PC-3 (cell line): Measurements from ENCODE around the gene PKM. TPM values are rescaled to one million over a fixed set of nuclear protein-coding genes. Genes with fewer than 3 reads are reported as not detected.
A peak's percentile ranks its signal among the peaks of the same experiment; 100 is the strongest.

Source experiments
- ATAC-seq: fragments of 200-7000 bp; cut with Tn5 transposase; 2 replicates; pipeline ENCODE4 v1.9.1; 2020; ENCODE audit warnings: mild to moderate bottlenecking, moderate library complexity
- BruUV-seq: library from RNA; stranded (reverse); fragments of 400-500 nt; replicated peaks from 2 replicates; lab custom pipeline; 2021; lab: Mats Ljungman, UMichigan
- CTCF ChIA-PET: fragments of 300-600 bp; sonication (Branson Sonifier 250); formaldehyde crosslinking; loops from one replicate; lab custom pipeline; 2022; ENCODE audit warnings: antibody characterized with exemption; lab: Charles Lee
- POLR2A ChIA-PET: fragments of 300-600 bp; sonication (Branson Sonifier 250); formaldehyde crosslinking; loops from one replicate; lab custom pipeline; 2022; ENCODE audit warnings: antibody characterized with exemption; ENCODE audit not compliant: unreplicated experiment; lab: Charles Lee
- DNase-seq: peaks from one replicate; pipeline ENCODE4 v3.0.0-alpha.2; 2015
- H2AFZ ChIP-seq: fragments of 300-600 bp; sonication (generic); 2 replicates; pipeline ENCODE4 v1.6.0; 2016; ENCODE audit warnings: antibody characterized with exemption, low read length
- H3F3A ChIP-seq: fragments of 300-600 bp; sonication (generic); one replicate; pipeline ENCODE4 v1.6.0; 2017; ENCODE audit warnings: antibody characterized with exemption, low read length, control low read depth, mild to moderate bottlenecking; ENCODE audit not compliant: unreplicated experiment
- H3K27ac ChIP-seq: fragments of 300-600 bp; sonication (generic); 2 replicates; pipeline ENCODE4 v1.5.1; 2016; ENCODE audit warnings: mild to moderate bottlenecking, low read length
- H3K27me3 ChIP-seq: fragments of 300-600 bp; sonication (generic); 2 replicates; pipeline ENCODE4 v1.6.1; 2016; ENCODE audit warnings: low read length, mixed read lengths
- H3K36me3 ChIP-seq: fragments of 300-600 bp; sonication (generic); 2 replicates; pipeline ENCODE4 v1.6.1; 2016; ENCODE audit warnings: low read depth, mixed run types, low read length, mixed read lengths
- H3K4me1 ChIP-seq: fragments of 300-600 bp; sonication (generic); 2 replicates; pipeline ENCODE4 v1.5.1; 2016; ENCODE audit warnings: low read length; ENCODE audit not compliant: insufficient read depth
- H3K4me2 ChIP-seq: fragments of 300-600 bp; sonication (generic); 2 replicates; pipeline ENCODE4 v1.6.0; 2016; ENCODE audit warnings: low read length
- H3K4me3 ChIP-seq: fragments of 300-600 bp; sonication (generic); 2 replicates; pipeline ENCODE4 v1.5.1; 2016; ENCODE audit warnings: mild to moderate bottlenecking, low read length, mixed read lengths
- H3K79me2 ChIP-seq: fragments of 300-600 bp; sonication (generic); 2 replicates; pipeline ENCODE4 v1.6.1; 2017; ENCODE audit warnings: low read length, mixed read lengths
- H3K9ac ChIP-seq: fragments of 300-600 bp; sonication (generic); 2 replicates; pipeline ENCODE4 v1.6.0; 2016; ENCODE audit warnings: mild to moderate bottlenecking, low read length
- H3K9me2 ChIP-seq: fragments of 300-600 bp; sonication (generic); replicated peaks from 2 replicates; pipeline ENCODE4 v1.6.1; 2016; ENCODE audit warnings: mixed run types, low read length, mixed read lengths
- H3K9me3 ChIP-seq: fragments of 300-600 bp; sonication (generic); 2 replicates; pipeline ENCODE4 v1.6.1; 2016; ENCODE audit warnings: low read length, mixed read lengths
- H4K20me1 ChIP-seq: fragments of 300-600 bp; sonication (generic); 2 replicates; pipeline ENCODE4 v1.6.1; 2016; ENCODE audit warnings: low read length, mixed read lengths
- CTCF ChIP-seq: fragments of 300-600 bp; sonication (generic); conservative IDR thresholded peaks from 2 replicates; pipeline ENCODE4 v1.5.1; 2017; ENCODE audit warnings: antibody characterized with exemption, low read depth, mild to moderate bottlenecking, low read length
- EZH2 ChIP-seq: fragments of 300-600 bp; sonication (generic); IDR thresholded peaks from one replicate; pipeline ENCODE4 v1.6.1; 2017; ENCODE audit warnings: antibody characterized with exemption, mild to moderate bottlenecking, low read length; ENCODE audit not compliant: unreplicated experiment
- EZH2phosphoT487 ChIP-seq: fragments of 300-600 bp; sonication (generic); IDR thresholded peaks from 2 replicates; pipeline ENCODE4 v1.6.1; 2018; ENCODE audit warnings: mild to moderate bottlenecking, antibody characterized with exemption, low read length, borderline replicate concordance
- intact Hi-C: fragments of 100-400 bp; cut with micrococcal nuclease; formaldehyde crosslinking; loops from 2 replicates; pipeline ENCODE4 v1.9.0; 2023
- total RNA-seq: library from RNA; depleted of rRNA; stranded (reverse); fragments of >200 nt; gene quantifications from 2 replicates; pipeline ENCODE4 v1.2.3, GENCODE V29; 2014

The PKM gene
- total RNA-seq, 1 experiment from 2014 or later = 1,963 TPM

GRCh38 chr15:72207558-72208085 is 23.4 kb downstream of the PKM start:
- Histone ChIP-seq H3K27ac (no peak overlapping the region), H3K4me1 (no peaks in the 10 kb centered on the region), H2AFZ (no peak overlapping the region), H3K27me3 (no peaks in the 10 kb centered on the region), H3K36me3 (peaks cover 96% of the 10 kb centered on the region), H3K9me2 (no peaks in the 10 kb centered on the region), H3K4me3 (no peak overlapping the region), H4K20me1 (peaks cover 81% of the 10 kb centered on the region), H3K9me3 (no peaks in the 10 kb centered on the region), H3K4me2 (no peak overlapping the region), H3K9ac (no peak overlapping the region), H3F3A (peaks cover 28% of the 10 kb centered on the region), H3K79me2 (peaks cover 46% of the 10 kb centered on the region)
- TF ChIP-seq CTCF (no peak), EZH2 (no peak), EZH2phosphoT487 (no peak)
- ChIA-PET CTCF (no interaction called here), POLR2A (no interaction called here)
- no peak for DNase-seq
- ATAC-seq = no peak
- intact Hi-C loops = no loop called here
- BruUV-seq = no TSS peak

- no peak overlapping the region for H2AFZ ChIP-seq
- no peak overlapping the region for H3K4me3 ChIP-seq
- H3K36me3 ChIP-seq = peaks cover 96% of the 10 kb centered on the region
- DNase-seq = no peak
- H3F3A ChIP-seq = peaks cover 38% of the 10 kb centered on the region
- H3K9me3 ChIP-seq = no peaks in the 10 kb centered on the region
- intact Hi-C loops = no loop called here
- H3K9ac ChIP-seq = no peak overlapping the region
- ATAC-seq = no peak
- H3K9me2 ChIP-seq = no peaks in the 10 kb centered on the region
- no TSS peak for BruUV-seq
- peaks cover 36% of the 10 kb centered on the region for H3K79me2 ChIP-seq
- no peak overlapping the region for H3K27ac ChIP-seq
- H4K20me1 ChIP-seq = peaks cover 83% of the 10 kb centered on the region
- H3K27me3 ChIP-seq = no peaks in the 10 kb centered on the region
- CTCF ChIA-PET = no interaction called here
- TF ChIP-seq CTCF (no peak), EZH2 (no peak), EZH2phosphoT487 (no peak)
- no peak overlapping the region for H3K4me2 ChIP-seq
- no peaks in the 10 kb centered on the region for H3K4me1 ChIP-seq
- POLR2A ChIA-PET = no interaction called here
Observed at GRCh38 chr15:72206677-72207000, 24.4 kb downstream of the PKM start.

- TF ChIP-seq EZH2phosphoT487 (no peak), CTCF (no peak), EZH2 (no peak)
- no peak overlapping the region for H3K27ac ChIP-seq
- DNase-seq = no peak
- no peak overlapping the region for H3K9ac ChIP-seq
- no peaks in the 10 kb centered on the region for H3K27me3 ChIP-seq
- H3K9me3 ChIP-seq = no peaks in the 10 kb centered on the region
- H4K20me1 ChIP-seq = peaks cover 83% of the 10 kb centered on the region
- BruUV-seq = TSS peak; percentile 3
- intact Hi-C loops = no loop called here
- H3K4me3 ChIP-seq = no peak overlapping the region
- H3K79me2 ChIP-seq = peaks cover 31% of the 10 kb centered on the region; the same call in 1 of the 2 replicates
- ChIA-PET CTCF (no interaction called here), POLR2A (no interaction called here)
- no peak overlapping the region for H3K4me2 ChIP-seq
- H3K4me1 ChIP-seq = no peaks in the 10 kb centered on the region
- no peaks in the 10 kb centered on the region for H3K9me2 ChIP-seq
- no peak overlapping the region for H2AFZ ChIP-seq
- ATAC-seq = no peak
- H3K36me3 ChIP-seq = peaks cover 96% of the 10 kb centered on the region
- H3F3A ChIP-seq = peaks cover 40% of the 10 kb centered on the region
Observed at GRCh38 chr15:72205896-72206676, 24.9 kb downstream of the PKM start.
